ENCODE measurements around the gene GGPS1. TPM values are rescaled to one million over a fixed set of nuclear protein-coding genes. Genes with fewer than 3 reads are reported as not detected.

The GGPS1 gene
- total RNA-seq, 1 donor from 2014 or later = 65.1 TPM

GRCh38 chr1:235330918-235331285, 2.5 kb downstream of the GGPS1 start:
- Mint-ChIP-seq H3K36me3 (peaks cover 11% of the 10 kb centered on the region), H3K9me3 (no peaks in the 10 kb centered on the region), H3K4me3 (no peak overlapping the region), H3K27ac (no peak overlapping the region), H3K4me1 (peaks cover 11% of the 10 kb centered on the region), H3K27me3 (ENCODE audit: insufficient read depth, low read depth) (peaks cover 3% of the 10 kb centered on the region)
- no peaks in the 10 kb centered on the region for H3K27me3 ChIP-seq
- H3K9me3 ChIP-seq (ENCODE audit: low read depth) = no peaks in the 10 kb centered on the region
- H3K4me3 ChIP-seq = peak overlapping the region; percentile 83
- peaks cover 26% of the 10 kb centered on the region for H3K4me1 ChIP-seq
- no peak for TF ChIP-seq EZH2phosphoT487 (IDR thresholded peaks at IDR 0.05)
- peaks cover 92% of the 10 kb centered on the region for H3K79me2 ChIP-seq (ENCODE audit: low read depth)
- peaks cover 27% of the 10 kb centered on the region for H3F3A ChIP-seq (ENCODE audit: low read depth)
- peaks cover 63% of the 10 kb centered on the region for H4K20me1 ChIP-seq (ENCODE audit: low read depth)
- DNase-seq (ENCODE audit: low spot score) = no peak
- peak overlapping the region; percentile 94 for H3K4me2 ChIP-seq
- no peak overlapping the region for H2AFZ ChIP-seq (replicated peaks)
- H3K9ac ChIP-seq = peak overlapping the region; percentile 17
- H3K36me3 ChIP-seq = peaks cover 16% of the 10 kb centered on the region
- H3K27ac ChIP-seq = no peak overlapping the region

GRCh38 chr1:235331401-235331800, 3.0 kb downstream of the GGPS1 start:
- peaks cover 8% of the 10 kb centered on the region for H3K36me3 Mint-ChIP-seq
- no peak for TF ChIP-seq CTCF (IDR thresholded peaks at IDR 0.05)
- TF ChIP-seq EZH2 (IDR thresholded peaks at IDR 0.05) = no peak
- TF ChIP-seq EZH2phosphoT487 (IDR thresholded peaks at IDR 0.05) = no peak
- Histone ChIP-seq H2AFZ (replicated peaks) (no peak overlapping the region), H3K9ac (peak overlapping the region; percentile 17), H3K4me3 (peak overlapping the region; percentile 83), H3K4me2 (peak overlapping the region; percentile 94), H3K27me3 (no peaks in the 10 kb centered on the region), H3K79me2 (ENCODE audit: low read depth) (peaks cover 90% of the 10 kb centered on the region), H3K36me3 (peaks cover 11% of the 10 kb centered on the region), H3K4me1 (peaks cover 22% of the 10 kb centered on the region), H3F3A (ENCODE audit: low read depth) (peaks cover 27% of the 10 kb centered on the region), H3K9me3 (ENCODE audit: low read depth) (no peaks in the 10 kb centered on the region), H4K20me1 (ENCODE audit: low read depth) (peaks cover 58% of the 10 kb centered on the region), H3K27ac (no peak overlapping the region)
- peaks cover 3% of the 10 kb centered on the region for H3K27me3 Mint-ChIP-seq (ENCODE audit: insufficient read depth, low read depth)
- H3K4me1 Mint-ChIP-seq = peaks cover 7% of the 10 kb centered on the region
- no peaks in the 10 kb centered on the region for H3K9me3 Mint-ChIP-seq
- no peak overlapping the region for H3K27ac Mint-ChIP-seq
- DNase-seq (ENCODE audit: low spot score) = no peak
- no peak overlapping the region for H3K4me3 Mint-ChIP-seq

- Histone ChIP-seq H4K20me1 (ENCODE audit: low read depth) (peaks cover 23% of the 10 kb centered on the region), H3K4me2 (no peak overlapping the region), H3K9ac (no peak overlapping the region), H3K79me2 (ENCODE audit: low read depth) (peaks cover 64% of the 10 kb centered on the region), H2AFZ (replicated peaks) (no peak overlapping the region), H3K27me3 (no peaks in the 10 kb centered on the region), H3K4me3 (no peak overlapping the region), H3K9me3 (ENCODE audit: low read depth) (no peaks in the 10 kb centered on the region), H3K27ac (no peak overlapping the region), H3F3A (ENCODE audit: low read depth) (peaks cover 15% of the 10 kb centered on the region), H3K4me1 (peaks cover 11% of the 10 kb centered on the region), H3K36me3 (peaks cover 11% of the 10 kb centered on the region)
- no peak for TF ChIP-seq EZH2 (IDR thresholded peaks at IDR 0.05)
- no peak for DNase-seq (ENCODE audit: low spot score)
- Mint-ChIP-seq H3K27me3 (ENCODE audit: insufficient read depth, low read depth) (no peaks in the 10 kb centered on the region), H3K36me3 (peaks cover 13% of the 10 kb centered on the region), H3K4me3 (no peak overlapping the region), H3K4me1 (peaks cover 3% of the 10 kb centered on the region), H3K27ac (no peak overlapping the region), H3K9me3 (no peaks in the 10 kb centered on the region)
Observed at GRCh38 chr1:235336903-235337302, 8.5 kb downstream of the GGPS1 start.

GRCh38 chr1:235339746-235340145, 11.4 kb downstream of the GGPS1 start:
- Histone ChIP-seq H3K79me2 (ENCODE audit: low read depth) (peaks cover 36% of the 10 kb centered on the region), H4K20me1 (ENCODE audit: low read depth) (peaks cover 4% of the 10 kb centered on the region), H3K4me3 (no peak overlapping the region), H3K27ac (no peak overlapping the region), H3K9me3 (ENCODE audit: low read depth) (no peaks in the 10 kb centered on the region), H2AFZ (replicated peaks) (no peak overlapping the region), H3K4me2 (no peak overlapping the region), H3K36me3 (peaks cover 18% of the 10 kb centered on the region), H3K4me1 (peaks cover 14% of the 10 kb centered on the region), H3K9ac (no peak overlapping the region), H3K27me3 (no peaks in the 10 kb centered on the region), H3F3A (ENCODE audit: low read depth) (peaks cover 26% of the 10 kb centered on the region)
- peak overlapping the region; percentile 12 for H3K27ac Mint-ChIP-seq
- H3K4me3 Mint-ChIP-seq = no peak overlapping the region
- DNase-seq (ENCODE audit: low spot score) = no peak
- H3K36me3 Mint-ChIP-seq = peaks cover 29% of the 10 kb centered on the region
- no peaks in the 10 kb centered on the region for H3K4me1 Mint-ChIP-seq
- no peak for TF ChIP-seq EZH2 (IDR thresholded peaks at IDR 0.05)
- no peak for TF ChIP-seq EZH2phosphoT487 (IDR thresholded peaks at IDR 0.05)
- no peak for TF ChIP-seq CTCF (IDR thresholded peaks at IDR 0.05)
- H3K27me3 Mint-ChIP-seq (ENCODE audit: insufficient read depth, low read depth) = no peaks in the 10 kb centered on the region
- H3K9me3 Mint-ChIP-seq = no peaks in the 10 kb centered on the region
